IMR-90 (cell line): ENCODE results near the gene MAGEF1. TPM values are rescaled to one million over a fixed set of nuclear protein-coding genes. Genes with fewer than 3 reads are reported as not detected.

ENCODE experiments used
- ATAC-seq: fragments of 200-7000 bp; cut with Tn5 transposase; 2 replicates; pipeline ENCODE4 v1.9.1; 2020; ENCODE audit warnings: low read depth, mild to moderate bottlenecking, moderate library complexity
- BruUV-seq: library from RNA; stranded (reverse); fragments of 400-500 nt; replicated peaks from 2 replicates; lab custom pipeline; 2021; lab: Mats Ljungman, UMichigan
- CTCF ChIA-PET: fragments of 300-600 bp; formaldehyde crosslinking; extraction: SDS; loops from one replicate; lab custom pipeline; 2021; ENCODE audit warnings: antibody characterized with exemption; lab: Yijun Ruan, JAX
- POLR2A ChIA-PET: fragments of 300-600 bp; sonication (Branson Sonifier 250); formaldehyde crosslinking; loops from one replicate; lab custom pipeline; 2022; ENCODE audit warnings: antibody characterized with exemption; ENCODE audit not compliant: unreplicated experiment; lab: Charles Lee
- DNase-seq: peaks from one replicate; pipeline ENCODE4 v3.0.0; 2013
- H2AFZ ChIP-seq: replicated peaks from 2 replicates; pipeline ENCODE3; 2013; ENCODE audit warnings: low read length, mild to moderate bottlenecking; ENCODE audit not compliant: poor library complexity
- H2AK5ac ChIP-seq: 2 replicates; pipeline ENCODE4 v1.6.1; 2013; ENCODE audit warnings: low read depth, low read length, inconsistent platforms
- H2AK9ac ChIP-seq: replicated peaks from 2 replicates; pipeline ENCODE3; 2013; ENCODE audit warnings: mild to moderate bottlenecking, low read depth, low read length, moderate library complexity; ENCODE audit not compliant: poor library complexity
- H2BK120ac ChIP-seq: 2 replicates; pipeline ENCODE4 v1.6.1; 2013; ENCODE audit warnings: low read depth, low read length, inconsistent platforms
- H2BK15ac ChIP-seq: 3 replicates; pipeline ENCODE4 v1.6.1; 2013; ENCODE audit warnings: low read depth, low read length, inconsistent platforms
- H2BK20ac ChIP-seq: 2 replicates; pipeline ENCODE4 v1.6.1; 2013; ENCODE audit warnings: low read depth, mild to moderate bottlenecking, inconsistent platforms, low read length, moderate library complexity
- H2BK5ac ChIP-seq: 2 replicates; pipeline ENCODE4 v1.6.1; 2013; ENCODE audit warnings: mild to moderate bottlenecking, low read depth, low read length, inconsistent platforms; ENCODE audit not compliant: poor library complexity, severe bottlenecking
- H3K14ac ChIP-seq: replicated peaks from 2 replicates; pipeline ENCODE4 v1.6.1; 2013; ENCODE audit warnings: low read depth, low read length, inconsistent platforms
- H3K18ac ChIP-seq: 2 replicates; pipeline ENCODE4 v1.6.1; 2013; ENCODE audit warnings: low read depth, low read length, control low read depth
- H3K23ac ChIP-seq: 2 replicates; pipeline ENCODE4 v1.6.1; 2013; ENCODE audit warnings: low read depth, low read length, inconsistent platforms
- H3K27ac ChIP-seq: 2 replicates; pipeline ENCODE4 v1.5.1; 2013; ENCODE audit warnings: mild to moderate bottlenecking, control low read depth, low read length; ENCODE audit not compliant: insufficient read depth
- H3K27me3 ChIP-seq: 2 replicates; pipeline ENCODE4 v1.6.1; 2013; ENCODE audit warnings: low read length; ENCODE audit not compliant: control insufficient read depth, insufficient read depth
- H3K36me3 ChIP-seq: 2 replicates; pipeline ENCODE4 v1.6.1; 2013; ENCODE audit warnings: low read length, mixed read lengths; ENCODE audit not compliant: control insufficient read depth, insufficient read depth
- H3K4ac ChIP-seq: 2 replicates; pipeline ENCODE4 v1.6.1; 2013; ENCODE audit warnings: low read depth, low read length, inconsistent platforms
- H3K4me1 ChIP-seq: 2 replicates; pipeline ENCODE4 v1.6.1; 2013; ENCODE audit warnings: low read length, mixed read lengths; ENCODE audit not compliant: control insufficient read depth, insufficient read depth
- H3K4me2 ChIP-seq: 2 replicates; pipeline ENCODE4 v1.6.1; 2013; ENCODE audit warnings: low read depth, mild to moderate bottlenecking, control low read depth, low read length, moderate library complexity
- H3K4me3 ChIP-seq: 2 replicates; pipeline ENCODE4 v1.5.1; 2013; ENCODE audit warnings: low read depth, mild to moderate bottlenecking, control low read depth, low read length, moderate library complexity; ENCODE audit not compliant: insufficient read depth
- H3K56ac ChIP-seq: 2 replicates; pipeline ENCODE4 v1.6.1; 2013; ENCODE audit warnings: low read length, inconsistent platforms; ENCODE audit not compliant: insufficient read depth; ENCODE audit errors: extremely low read depth
- H3K79me1 ChIP-seq, 2 experiments: 2 replicates each; pipeline ENCODE4 v1.6.1; 2013; ENCODE audit warnings: low read length in 2 of 2, inconsistent platforms in 1 of 2, low read depth in 1 of 2
- H3K9ac ChIP-seq: 2 replicates; pipeline ENCODE4 v1.6.1; 2013; ENCODE audit warnings: low read depth, low read length, control low read depth
- H3K9me1 ChIP-seq: 2 replicates; pipeline ENCODE4 v1.6.1; 2013; ENCODE audit warnings: low read length, inconsistent platforms; ENCODE audit not compliant: insufficient read depth
- H3K9me3 ChIP-seq: 2 replicates; pipeline ENCODE4 v1.6.1; 2013; ENCODE audit warnings: low read length; ENCODE audit not compliant: control insufficient read depth, insufficient read depth
- H4K20me1 ChIP-seq: 2 replicates; pipeline ENCODE4 v1.6.1; 2013; ENCODE audit warnings: low read length, inconsistent platforms; ENCODE audit not compliant: insufficient read depth
- H4K5ac ChIP-seq: 2 replicates; pipeline ENCODE4 v1.6.1; 2013; ENCODE audit warnings: mild to moderate bottlenecking, low read depth, low read length, control low read depth
- H4K8ac ChIP-seq, 2 experiments: 2 replicates each; pipeline ENCODE4 v1.6.1; 2013; ENCODE audit warnings: low read depth in 2 of 2, low read length in 2 of 2, control low read depth in 1 of 2, inconsistent platforms in 1 of 2
- H4K91ac ChIP-seq: 2 replicates; pipeline ENCODE4 v1.6.1; 2013; ENCODE audit warnings: low read depth, low read length, inconsistent platforms; ENCODE audit not compliant: insufficient read depth
- BHLHE40 ChIP-seq: fragments of 150-350 bp; IDR thresholded peaks from 2 replicates; pipeline ENCODE4 v1.6.1; 2016; ENCODE audit warnings: mild to moderate bottlenecking, low read depth, low read length
- CTCF ChIP-seq: conservative IDR thresholded peaks from 2 replicates; pipeline ENCODE4 v1.5.1; 2012; ENCODE audit warnings: mild to moderate bottlenecking, low read depth, low read length, improper control_type of control experiment
- ELK1 ChIP-seq: fragments of 150-350 bp; IDR thresholded peaks from 2 replicates; pipeline ENCODE4 v1.6.1; 2016; ENCODE audit warnings: low read depth, mild to moderate bottlenecking, low read length, moderate library complexity, borderline replicate concordance
- RAD21 ChIP-seq: IDR thresholded peaks from 2 replicates; pipeline ENCODE4 v1.6.1; 2012; ENCODE audit warnings: low read length, improper control_type of control experiment
- SMC3 ChIP-seq: fragments of 150-350 bp; IDR thresholded peaks from 2 replicates; pipeline ENCODE4 v1.6.1; 2016; ENCODE audit warnings: low read depth, mild to moderate bottlenecking, antibody characterized with exemption, low read length, moderate library complexity
- WGBS, 2 experiments: methylation state at CpG; one replicate each; pipeline versions ENCODE4 v1.1.5 to v1.1.7; 2013; ENCODE audit warnings: missing lambda C conversion rate in 2 of 2; ENCODE audit not compliant: insufficient read length in 1 of 2; ENCODE audit errors: extremely low coverage in 2 of 2; 5-methylcytosine and 5-hydroxymethylcytosine counted together
- dilution Hi-C: fragments of 300-500 bp; cut with HindIII; formaldehyde crosslinking; loops from one replicate; pipeline ENCODE4 v1.14.3; 2018; ENCODE audit warnings: low sequenced_read_pairs; ENCODE audit not compliant: unreplicated experiment
- in situ Hi-C: fragments of 300-500 bp; cut with MboI; formaldehyde crosslinking; loops from 3 replicates; pipeline ENCODE4 v1.14.3; 2019; ENCODE audit warnings: low sequenced_read_pairs, inconsistent platforms, mixed read lengths
- intact Hi-C: fragments of 100-400 bp; cut with micrococcal nuclease; formaldehyde crosslinking; loops from 2 replicates; pipeline ENCODE4 v1.10.0; 2022
- polyA plus RNA-seq, 3 experiments: library from polyadenylated mRNA; depleted of rRNA; stranded (reverse); fragments of >200 nt; gene quantifications; 2 replicates each; pipeline ENCODE4 v1.2.3, GENCODE V29; 2012; ENCODE audit warnings: low replicate concordance in 1 of 3
- total RNA-seq: library from RNA; depleted of rRNA; stranded (reverse); fragments of >200 nt; gene quantifications from 2 replicates; pipeline ENCODE4 v1.2.3, GENCODE V29; 2012

Gene MAGEF1
- total and polyA plus RNA-seq, 2 of the 4 experiments (the other 2 are of a cell fraction) = 10.6 to 19.4 TPM

GRCh38 chr3:184748219-184749135, 36.6 kb upstream of the MAGEF1 start:
- TF ChIP-seq SMC3 = peak; percentile 36
- no peak for TF ChIP-seq BHLHE40
- TF ChIP-seq RAD21 = peak; percentile 37
- TF ChIP-seq CTCF = peak; percentile 32
- no peak for TF ChIP-seq ELK1
- Histone ChIP-seq H2AFZ (peak overlapping the region; percentile 2), H3K4me3 (no peak overlapping the region), H2BK120ac (no peak overlapping the region), H2BK20ac (no peak overlapping the region), H3K4me2 (no peak overlapping the region), H3K23ac (no peak overlapping the region), H2AK9ac (no peak overlapping the region), H4K91ac (no peak overlapping the region), H4K20me1 (no peaks in the 10 kb centered on the region), H4K5ac (no peak overlapping the region), H3K4me1 (peaks cover 4% of the 10 kb centered on the region; the same call in 1 of the 2 replicates), H3K56ac (no peak overlapping the region), H3K14ac (no peak overlapping the region), H3K18ac (no peak overlapping the region), H4K8ac (no peak overlapping the region), H2AK5ac (no peak overlapping the region), H3K9me3 (no peaks in the 10 kb centered on the region), H3K9ac (no peak overlapping the region), H2BK5ac (no peak overlapping the region), H3K36me3 (no peaks in the 10 kb centered on the region), H3K9me1 (no peaks in the 10 kb centered on the region), H2BK15ac (no peak overlapping the region), H3K79me1 (no peaks in the 10 kb centered on the region), H3K27ac (no peak overlapping the region), H3K27me3 (peaks cover 13% of the 10 kb centered on the region), H3K4ac (no peak overlapping the region)
- BruUV-seq = no TSS peak
- in situ Hi-C loops (no loop called here), dilution Hi-C loops (no loop called here), intact Hi-C loops (no loop called here)
- CTCF ChIA-PET = no interaction called here
- POLR2A ChIA-PET = no interaction called here
- ATAC-seq (peak; percentile 91), DNase-seq (peak; percentile 68)
- 0% methylated on average over 2 of the region's 8 CpGs; no CpG with 5 or more reads in 1 of the 2 experiments for WGBS, 2 experiments
